ENCODE measurements around the gene COG8. TPM values are rescaled to one million over a fixed set of nuclear protein-coding genes. Genes with fewer than 3 reads are reported as not detected.
A peak's percentile ranks its signal among the peaks of the same experiment; 100 is the strongest.

COG8 gene
- total RNA-seq, 1 donor from 2014 or later, result 32.4 TPM

DNA sequence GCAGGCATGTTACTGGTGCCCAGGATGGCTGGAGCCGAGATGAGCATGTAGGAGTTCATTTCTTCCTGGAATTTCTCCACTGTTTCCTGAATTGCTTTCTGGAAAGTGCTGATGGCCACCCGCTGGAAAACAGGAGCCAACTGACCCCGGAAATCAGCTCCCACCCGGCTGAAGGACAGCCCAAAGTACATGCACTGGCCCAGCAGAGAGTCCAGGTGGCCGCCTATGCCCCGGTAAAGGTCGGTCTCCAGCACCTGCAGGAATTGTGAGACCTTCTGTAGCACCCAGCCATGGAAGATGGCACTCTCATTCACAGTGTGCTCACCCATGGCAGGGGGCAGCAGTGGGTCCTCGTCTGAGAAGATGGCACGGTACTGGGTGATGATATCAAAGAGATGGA, 4.7 kb downstream of the COG8 start:
- DNase-seq (ENCODE audit: low read depth) (no peak), FAIRE-seq (no peak)
- Histone ChIP-seq H3K27ac (ENCODE audit: low read depth, low read length) (no peak overlapping the region), H3K79me2 (ENCODE audit: insufficient read depth, low read length) (peaks cover 69% of the 10 kb centered on the region), H3K4me1 (ENCODE audit: insufficient read depth, low read length) (peaks cover 14% of the 10 kb centered on the region), H3K9me3 (ENCODE audit: insufficient read depth, low read depth, low read length) (no peaks in the 10 kb centered on the region), H3K36me3 (ENCODE audit: insufficient read depth, low read length) (peaks cover 25% of the 10 kb centered on the region), H2AFZ (ENCODE audit: low read depth, low read length) (no peak overlapping the region), H4K20me1 (ENCODE audit: insufficient read depth, low read length) (peaks cover 5% of the 10 kb centered on the region), H3K4me3 (ENCODE audit: insufficient read depth, low read depth, low read length) (no peak overlapping the region), H3K9ac (ENCODE audit: low read length) (no peak overlapping the region), H3K27me3 (ENCODE audit: insufficient read depth, low read length) (no peaks in the 10 kb centered on the region), H3K4me2 (ENCODE audit: low read length) (no peak overlapping the region)
- Mint-ChIP-seq H3K27me3 (ENCODE audit: low read depth, unreplicated experiment) (no peaks in the 10 kb centered on the region), H3K4me1 (ENCODE audit: low read depth, unreplicated experiment) (peaks cover 10% of the 10 kb centered on the region), H3K27ac (ENCODE audit: unreplicated experiment) (no peak overlapping the region), H3K4me3 (ENCODE audit: unreplicated experiment) (no peak overlapping the region), H3K9me3 (ENCODE audit: unreplicated experiment) (no peaks in the 10 kb centered on the region), H3K36me3 (ENCODE audit: low read depth, unreplicated experiment) (peaks cover 12% of the 10 kb centered on the region)
- TF ChIP-seq, protein P1, sequence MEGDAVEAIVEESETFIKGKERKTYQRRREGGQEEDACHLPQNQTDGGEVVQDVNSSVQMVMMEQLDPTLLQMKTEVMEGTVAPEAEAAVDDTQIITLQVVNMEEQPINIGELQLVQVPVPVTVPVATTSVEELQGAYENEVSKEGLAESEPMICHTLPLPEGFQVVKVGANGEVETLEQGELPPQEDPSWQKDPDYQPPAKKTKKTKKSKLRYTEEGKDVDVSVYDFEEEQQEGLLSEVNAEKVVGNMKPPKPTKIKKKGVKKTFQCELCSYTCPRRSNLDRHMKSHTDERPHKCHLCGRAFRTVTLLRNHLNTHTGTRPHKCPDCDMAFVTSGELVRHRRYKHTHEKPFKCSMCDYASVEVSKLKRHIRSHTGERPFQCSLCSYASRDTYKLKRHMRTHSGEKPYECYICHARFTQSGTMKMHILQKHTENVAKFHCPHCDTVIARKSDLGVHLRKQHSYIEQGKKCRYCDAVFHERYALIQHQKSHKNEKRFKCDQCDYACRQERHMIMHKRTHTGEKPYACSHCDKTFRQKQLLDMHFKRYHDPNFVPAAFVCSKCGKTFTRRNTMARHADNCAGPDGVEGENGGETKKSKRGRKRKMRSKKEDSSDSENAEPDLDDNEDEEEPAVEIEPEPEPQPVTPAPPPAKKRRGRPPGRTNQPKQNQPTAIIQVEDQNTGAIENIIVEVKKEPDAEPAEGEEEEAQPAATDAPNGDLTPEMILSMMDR (IDR thresholded peaks at IDR 0.05; ENCODE audit: insufficient read depth, low read depth, low read length), result no peak
- no peak for TF ChIP-seq EZH2 (IDR thresholded peaks at IDR 0.05; ENCODE audit: insufficient read depth, low read length)

DNA sequence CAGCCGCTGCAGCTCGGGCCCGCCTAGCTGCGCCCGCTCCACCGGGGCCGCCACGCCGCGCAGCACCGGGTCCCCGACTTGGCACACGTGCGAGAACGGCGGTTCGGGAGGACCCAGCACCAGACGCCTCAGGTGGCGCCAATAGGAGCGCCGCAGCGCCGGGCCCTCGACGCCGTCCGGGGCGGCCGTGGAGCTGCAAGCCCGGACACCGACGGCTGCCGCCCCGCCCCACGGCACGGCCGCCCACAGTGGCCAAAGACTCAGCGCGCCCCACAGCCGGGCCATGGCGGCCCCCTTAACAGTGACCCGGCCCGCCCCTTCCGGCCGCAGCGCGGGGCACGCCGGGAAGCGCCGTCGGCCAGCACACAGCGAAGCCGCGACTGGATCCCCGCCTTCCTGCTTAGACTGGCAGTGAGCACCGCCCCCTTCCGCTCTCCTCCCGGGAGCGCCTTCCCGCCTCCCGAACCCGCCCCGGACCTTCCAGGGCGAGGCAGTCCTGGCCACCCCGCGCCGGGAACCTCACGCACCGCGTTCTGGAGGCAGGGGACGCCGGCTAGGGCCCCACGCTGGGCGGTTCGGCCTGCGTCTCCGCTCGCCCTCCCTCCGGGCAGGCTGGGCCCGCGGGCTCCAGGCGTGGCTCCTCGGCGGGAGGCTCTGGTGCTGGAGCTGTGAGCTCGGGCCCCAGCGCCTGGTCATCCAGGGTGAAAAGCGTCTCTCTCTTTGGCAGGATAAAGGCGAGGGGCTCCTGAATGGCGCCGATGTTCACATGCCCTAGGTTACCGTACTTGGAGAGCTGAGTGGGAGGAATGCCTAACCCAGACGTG, 8.9 kb downstream of the COG8 start, which contains the start of gene PDF:
PDF (minus strand) TSS at position 303 of the 824 bp plus-strand sequence; CDS start at position 285, 18 bp downstream.
- H3K9me3 Mint-ChIP-seq (ENCODE audit: unreplicated experiment), result no peaks in the 10 kb centered on the region
- peak within 1 kb of the TSS; percentile 88 for H3K4me3 Mint-ChIP-seq (ENCODE audit: unreplicated experiment)
- peaks cover 20% of the 10 kb centered on the region for H3K4me1 Mint-ChIP-seq (ENCODE audit: low read depth, unreplicated experiment)
- Histone ChIP-seq H3K4me1 (ENCODE audit: insufficient read depth, low read length) (peaks cover 28% of the 10 kb centered on the region), H3K9ac (ENCODE audit: low read length) (peak within 1 kb of the TSS; percentile 85), H3K9me3 (ENCODE audit: insufficient read depth, low read depth, low read length) (no peaks in the 10 kb centered on the region), H3K79me2 (ENCODE audit: insufficient read depth, low read length) (peaks cover 75% of the 10 kb centered on the region), H3K27me3 (ENCODE audit: insufficient read depth, low read length) (no peaks in the 10 kb centered on the region), H3K4me3 (ENCODE audit: insufficient read depth, low read depth, low read length) (peak within 1 kb of the TSS; percentile 58), H3K4me2 (ENCODE audit: low read length) (peak within 1 kb of the TSS; percentile 96), H2AFZ (ENCODE audit: low read depth, low read length) (peak within 1 kb of the TSS; percentile 88), H3K27ac (ENCODE audit: low read depth, low read length) (peak within 1 kb of the TSS; percentile 63), H3K36me3 (ENCODE audit: insufficient read depth, low read length) (peaks cover 39% of the 10 kb centered on the region), H4K20me1 (ENCODE audit: insufficient read depth, low read length) (peaks cover 42% of the 10 kb centered on the region)
- peak within 1 kb of the TSS; percentile 85 for H3K27ac Mint-ChIP-seq (ENCODE audit: unreplicated experiment)
- H3K27me3 Mint-ChIP-seq (ENCODE audit: low read depth, unreplicated experiment), result no peaks in the 10 kb centered on the region
- H3K36me3 Mint-ChIP-seq (ENCODE audit: low read depth, unreplicated experiment), result peaks cover 24% of the 10 kb centered on the region
- FAIRE-seq (no peak), DNase-seq (ENCODE audit: low read depth) (peak; percentile 81)
- TF ChIP-seq, protein P1 (IDR thresholded peaks at IDR 0.05; ENCODE audit: insufficient read depth, low read depth, low read length), result no peak
- no peak for TF ChIP-seq EZH2 (IDR thresholded peaks at IDR 0.05; ENCODE audit: insufficient read depth, low read length)

Measured in astrocyte (in vitro differentiated cells and primary cell).